ENCODE measurements around the gene LOXL3. TPM values are rescaled to one million over a fixed set of nuclear protein-coding genes. Genes with fewer than 3 reads are reported as not detected.

The LOXL3 gene
- total and polyA plus RNA-seq, 2 of the 8 experiments (the other 6 are each of a cell fraction or from before 2014, with no cell fraction given): 22.4 to 27.2 TPM

DNA sequence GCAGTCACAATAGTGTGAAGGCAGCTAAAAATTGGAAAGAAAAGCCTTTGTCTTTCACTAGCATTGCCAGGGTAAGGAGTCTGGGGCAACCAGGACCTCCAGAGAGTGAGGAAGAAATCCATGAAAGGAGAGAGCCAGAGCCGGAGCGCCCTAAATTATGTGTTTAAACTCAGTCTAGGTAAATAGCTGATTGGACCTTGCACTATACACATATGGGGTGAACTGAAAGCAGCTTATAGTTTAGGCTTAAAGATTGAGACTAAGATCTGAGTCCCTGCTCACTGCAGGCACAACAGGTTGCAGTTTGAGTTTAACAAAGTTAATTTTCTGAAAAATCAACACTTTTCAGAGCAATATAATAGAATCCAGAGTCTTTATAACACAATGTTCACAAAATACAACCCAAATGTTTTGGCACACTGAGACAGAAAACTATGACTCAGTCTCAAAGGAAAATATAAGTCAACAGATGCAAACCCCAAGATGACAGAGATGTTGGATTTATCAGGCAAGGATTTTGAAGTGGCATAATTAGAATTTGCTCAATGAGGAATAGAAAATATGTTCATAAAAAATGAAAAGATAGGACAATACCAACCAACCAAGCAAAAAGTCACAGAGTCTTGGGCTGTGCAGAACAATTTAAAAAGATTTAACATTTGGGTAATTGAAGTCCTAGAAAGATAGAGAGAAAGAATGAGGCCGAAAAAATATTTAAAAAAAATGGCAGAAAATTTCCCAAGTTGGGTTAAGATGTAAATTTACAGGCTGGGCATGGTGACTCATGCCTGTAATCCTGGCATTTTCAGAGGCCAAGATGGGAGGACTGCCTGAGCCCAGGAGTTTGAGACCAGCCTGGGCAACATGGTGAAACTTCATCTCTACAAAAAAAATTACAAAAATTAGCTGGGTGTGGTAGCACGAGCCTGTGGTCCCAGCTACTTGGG lies 40.4 kb upstream of the LOXL3 start:
- H3K79me2 ChIP-seq (ENCODE audit: control insufficient read depth in 1 of 2, insufficient read depth in 2 of 2, low read length in 2 of 2): no peaks in the 10 kb centered on the region
- 88% methylated on average over 4 of the region's 4 CpGs; no CpG with 5 or more reads in 1 of the 2 experiments for WGBS, 2 experiments (ENCODE audit: extremely low coverage in 1 of 2, insufficient coverage in 1 of 2, insufficient read length in 1 of 2, insufficient replicate concordance in 2 of 2, low coverage in 1 of 2, low lambda C conversion rate in 2 of 2, missing lambda C conversion rate in 1 of 2)
- no peak overlapping the region for H3K18ac ChIP-seq (ENCODE audit: extremely low read depth, low read length)
- H2BK5ac ChIP-seq (ENCODE audit: low read depth, low read length): no peak overlapping the region
- H2AK5ac ChIP-seq (ENCODE audit: low read depth, low read length): no peak overlapping the region
- no peaks in the 10 kb centered on the region for H3K9me3 ChIP-seq (ENCODE audit: insufficient read depth in 2 of 2, low read depth in 1 of 2, low read length in 1 of 2)
- no peaks in the 10 kb centered on the region for H3K27me3 ChIP-seq (replicated peaks in 1 of 4; ENCODE audit: control insufficient read depth in 3 of 4, extremely low read depth in 1 of 4, insufficient read depth in 3 of 4, low read length in 3 of 4)
- H3K9ac ChIP-seq (replicated peaks in 1 of 4; ENCODE audit: extremely low read depth in 1 of 4, low read depth in 3 of 4, low read length in 3 of 4): no peak overlapping the region
- no peaks in the 10 kb centered on the region for H3K4me1 ChIP-seq (replicated peaks in 1 of 4; ENCODE audit: control insufficient read depth in 3 of 4, insufficient read depth in 4 of 4, low read length in 3 of 4)
- no peak overlapping the region for H3K56ac ChIP-seq (replicated peaks; ENCODE audit: insufficient read length, low read depth, low read length)
- H4K20me1 ChIP-seq (replicated peaks in 1 of 2; ENCODE audit: control insufficient read depth in 1 of 2, insufficient read depth in 2 of 2, low read length in 2 of 2): no peaks in the 10 kb centered on the region
- no peaks in the 10 kb centered on the region for H3K79me1 ChIP-seq (ENCODE audit: low read depth, low read length)
- no peak overlapping the region for H3K27ac ChIP-seq (ENCODE audit: low read depth, low read length)
- no peak for TF ChIP-seq TAF7 (optimal IDR thresholded peaks at IDR 0.05; ENCODE audit: borderline replicate concordance, low read depth, low read length)
- no peak for TF ChIP-seq SRF (IDR thresholded peaks at IDR 0.05; ENCODE audit: low read depth, low read length)
- no peak for TF ChIP-seq TBP (IDR thresholded peaks at IDR 0.05; ENCODE audit: low read depth, low read length)
- no peak for TF ChIP-seq HDAC6 (IDR thresholded peaks at IDR 0.05; ENCODE audit: low read depth, low read length)
- no peak for TF ChIP-seq SIN3A (conservative IDR thresholded peaks at IDR 0.05 in 1 of 2, IDR thresholded peaks at IDR 0.05 in 1 of 2; ENCODE audit: low read depth in 1 of 2, low read length in 2 of 2)
- TF ChIP-seq CBX8 (IDR thresholded peaks at IDR 0.05; ENCODE audit: borderline replicate concordance, low read depth, low read length): no peak
- TF ChIP-seq ASH2L (IDR thresholded peaks at IDR 0.05; ENCODE audit: low read length): no peak
- H3K36me3 ChIP-seq (ENCODE audit: control insufficient read depth in 2 of 4, insufficient read depth in 4 of 4, low read length in 3 of 4): no peaks in the 10 kb centered on the region
- no peak overlapping the region for H3K14ac ChIP-seq (ENCODE audit: insufficient read length)
- H4K5ac ChIP-seq (ENCODE audit: insufficient read length, low read depth, low read length): no peak overlapping the region
- DNase-seq (ENCODE audit: low read depth in 1 of 2, low spot score in 2 of 2) (no peak), FAIRE-seq (no peak)
- no peak overlapping the region for H4K8ac ChIP-seq (ENCODE audit: extremely low read depth, insufficient read depth, low read length)
- H3K4me3 ChIP-seq (ENCODE audit: extremely low read depth in 1 of 4, insufficient read depth in 2 of 4, low read depth in 3 of 4, low read length in 4 of 4): no peak overlapping the region
- H3K23me2 ChIP-seq (ENCODE audit: low read depth, low read length): no peaks in the 10 kb centered on the region
- no peak overlapping the region for H2BK12ac ChIP-seq (ENCODE audit: low read depth, low read length)
- no peak overlapping the region for H3K23ac ChIP-seq (ENCODE audit: insufficient read length)
- no peak overlapping the region for H3K4me2 ChIP-seq (ENCODE audit: insufficient read depth in 1 of 2, low read depth in 2 of 2, low read length in 2 of 2)
- no peak overlapping the region for H2BK20ac ChIP-seq (ENCODE audit: low read length)
- CTCF ChIA-PET (ENCODE audit: partially characterized antibody): interaction anchor here (0.6 to 12.2 kb wide), 4 partner anchors 11 to 34 kb away, joined by 3 to 158 read pairs (median 3); no protein-coding TSS in a partner anchor
- no peak overlapping the region for H4K91ac ChIP-seq (replicated peaks; ENCODE audit: insufficient read length, low read length)
- no peak overlapping the region for H2AFZ ChIP-seq (ENCODE audit: low read length)
- no peak overlapping the region for H3K4ac ChIP-seq (replicated peaks; ENCODE audit: insufficient read length, low read depth, low read length)
- H2BK15ac ChIP-seq (ENCODE audit: low read length): no peak overlapping the region
- POLR2A ChIA-PET (ENCODE audit: partially characterized antibody): no interaction called here
- no peak overlapping the region for H2BK120ac ChIP-seq (replicated peaks; ENCODE audit: low read depth, low read length)
